ENCODE results near the gene KIRREL3.

Gene KIRREL3

GRCh38 chr11:126630893-126631798 is 369.4 kb downstream of the KIRREL3 start:
- DNase-seq (ENCODE audit: low spot score): no peak

DNA sequence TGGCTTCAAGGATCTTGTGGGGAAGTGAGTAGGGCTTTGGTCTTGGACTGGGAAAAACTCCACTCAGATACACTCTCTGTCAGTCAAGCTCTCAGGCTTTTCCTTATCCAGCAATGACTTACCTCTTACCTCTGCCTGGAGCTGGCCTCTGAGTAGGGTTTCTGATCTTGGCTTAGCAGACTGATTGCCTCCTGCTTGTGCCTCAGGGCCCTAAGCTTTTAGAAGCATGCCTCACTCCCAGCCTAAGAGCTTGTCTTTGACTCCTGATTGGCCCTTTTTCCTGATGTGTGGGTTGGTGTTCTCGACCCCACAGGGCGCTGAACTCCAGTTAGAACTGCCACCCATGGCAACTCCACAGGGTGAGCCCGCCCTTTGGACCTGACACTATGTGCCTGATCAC is 370.1 kb downstream of the KIRREL3 start:
- no peak for DNase-seq (ENCODE audit: low spot score)

GRCh38 chr11:126628790-126629621 is 371.6 kb downstream of the KIRREL3 start:
- no peak for DNase-seq (ENCODE audit: low spot score)

GRCh38 chr11:126628450-126628789 is 372.1 kb downstream of the KIRREL3 start:
- DNase-seq (ENCODE audit: low spot score): no peak

GRCh38 chr11:126627421-126627820 is 373.1 kb downstream of the KIRREL3 start:
- DNase-seq (ENCODE audit: low spot score): no peak

GRCh38 chr11:126624506-126624905 is 376.1 kb downstream of the KIRREL3 start:
- DNase-seq (ENCODE audit: low spot score): no peak

- no peak for DNase-seq (ENCODE audit: low spot score)
Measured at GRCh38 chr11:126619516-126619915, 381.1 kb downstream of the KIRREL3 start.

DNA sequence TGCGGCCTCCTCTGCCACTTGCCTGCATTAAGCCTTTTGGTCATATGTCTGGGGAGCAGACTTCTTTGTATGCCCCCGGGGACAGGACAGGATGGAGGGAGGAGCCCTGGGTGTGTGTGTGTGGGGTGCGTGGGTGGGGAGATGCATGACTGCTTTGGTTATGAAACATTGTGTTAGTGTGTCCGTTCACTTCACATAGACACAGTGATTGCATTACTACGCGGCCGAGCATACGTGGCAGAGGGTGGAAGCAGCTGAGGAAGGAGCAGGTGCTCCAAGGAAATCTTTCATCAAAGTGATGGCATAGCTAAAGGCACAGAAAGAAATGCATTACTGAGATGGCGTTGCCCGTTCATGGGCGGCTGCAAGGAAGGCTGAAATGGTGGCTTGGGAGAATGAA is 384.7 kb downstream of the KIRREL3 start:
- DNase-seq (ENCODE audit: low spot score): no peak

- DNase-seq (ENCODE audit: low spot score): no peak
Measured at GRCh38 chr11:126613272-126613671, 387.3 kb downstream of the KIRREL3 start.

DNA sequence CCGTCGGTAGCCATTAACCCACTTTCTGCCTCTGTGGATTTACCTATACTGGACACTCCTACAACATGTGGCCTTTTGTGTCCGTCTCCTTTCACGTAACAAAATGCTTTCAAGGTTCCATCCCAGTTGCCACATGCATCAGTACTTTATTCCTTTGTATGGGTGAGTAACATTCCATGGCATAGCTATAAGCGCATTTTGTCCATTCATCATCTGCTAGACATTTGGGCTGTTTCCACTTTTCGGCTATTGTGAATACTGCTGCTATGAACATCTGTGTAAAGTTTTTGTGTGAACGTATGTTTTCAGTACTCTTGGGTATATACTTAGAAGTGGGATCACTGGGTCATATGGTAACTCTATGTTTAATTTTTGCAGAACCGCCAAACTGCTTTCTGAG is 387.9 kb downstream of the KIRREL3 start:
- DNase-seq (ENCODE audit: low spot score): no peak

DNA sequence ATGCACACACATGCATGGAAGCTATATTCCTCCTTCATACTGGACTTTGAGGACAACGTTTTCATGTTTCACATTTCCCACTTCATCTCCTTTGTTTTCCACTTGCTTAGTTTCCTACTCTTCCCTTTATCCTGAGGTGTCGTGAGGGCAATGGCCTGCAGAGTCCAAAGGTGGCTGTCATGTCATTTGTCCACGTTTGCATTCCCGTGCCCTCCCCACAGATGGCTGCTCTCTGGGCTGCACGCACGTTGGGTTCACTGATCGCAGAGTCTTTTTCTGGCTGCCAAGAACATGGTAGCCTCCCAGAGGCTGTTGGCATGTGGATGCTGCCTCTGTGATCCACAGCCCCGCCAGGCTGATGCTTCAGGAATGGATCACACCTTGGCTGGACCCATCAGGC is 389.1 kb downstream of the KIRREL3 start:
- DNase-seq (ENCODE audit: low spot score): no peak

- no peak for DNase-seq (ENCODE audit: low spot score)
Measured at GRCh38 chr11:126608658-126609057, 391.9 kb downstream of the KIRREL3 start.

GRCh38 chr11:126607776-126608541 is 392.6 kb downstream of the KIRREL3 start:
- DNase-seq (ENCODE audit: low spot score): no peak

DNA sequence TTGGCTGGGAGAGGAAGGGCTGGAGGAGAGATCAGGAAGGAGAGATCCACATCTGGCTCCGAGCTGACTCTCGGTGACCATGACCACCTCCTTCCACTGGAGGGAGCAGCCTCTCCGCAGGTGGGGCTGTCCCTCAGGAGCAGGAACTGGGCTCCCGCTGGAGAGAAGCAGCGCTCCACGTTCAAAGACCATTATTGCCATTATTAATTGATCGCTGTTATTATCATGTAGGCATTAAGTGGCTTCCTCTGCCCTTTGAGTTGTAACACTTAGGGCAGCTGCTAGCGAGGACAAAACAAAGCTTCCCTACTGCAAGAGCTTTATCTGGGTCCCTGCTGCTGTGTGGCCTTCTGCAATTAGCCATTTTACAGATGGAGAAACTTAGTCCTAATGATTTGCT is 393.2 kb downstream of the KIRREL3 start:
- peak; percentile 18 for DNase-seq (ENCODE audit: low spot score)

- DNase-seq (ENCODE audit: low spot score): no peak
Measured at GRCh38 chr11:126606484-126606883, 394.1 kb downstream of the KIRREL3 start.

GRCh38 chr11:126604461-126604860 is 396.1 kb downstream of the KIRREL3 start:
- no peak for DNase-seq (ENCODE audit: low spot score)

- DNase-seq (ENCODE audit: low spot score): no peak
Measured at GRCh38 chr11:126603486-126603885, 397.1 kb downstream of the KIRREL3 start.

DNA sequence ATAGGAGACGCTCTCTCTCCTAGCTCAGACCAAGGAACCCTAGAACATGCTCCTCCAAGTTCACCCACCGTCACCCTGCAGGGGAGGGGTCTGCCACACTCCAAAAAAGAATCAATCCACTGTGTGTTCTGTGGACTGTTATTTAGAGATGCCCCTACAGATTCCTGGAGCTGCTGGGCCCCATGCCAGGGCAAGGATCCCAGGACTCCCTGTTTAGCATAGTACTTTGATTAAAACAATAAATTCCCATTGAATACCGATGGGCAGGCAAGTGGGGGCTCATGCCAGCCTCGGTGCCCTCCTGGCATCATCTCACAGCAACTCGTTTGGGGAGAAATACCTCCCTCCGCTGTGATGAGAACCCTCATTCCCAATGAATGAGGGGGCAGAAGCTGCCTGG is 397.6 kb downstream of the KIRREL3 start:
- no peak for DNase-seq (ENCODE audit: low spot score)

DNA sequence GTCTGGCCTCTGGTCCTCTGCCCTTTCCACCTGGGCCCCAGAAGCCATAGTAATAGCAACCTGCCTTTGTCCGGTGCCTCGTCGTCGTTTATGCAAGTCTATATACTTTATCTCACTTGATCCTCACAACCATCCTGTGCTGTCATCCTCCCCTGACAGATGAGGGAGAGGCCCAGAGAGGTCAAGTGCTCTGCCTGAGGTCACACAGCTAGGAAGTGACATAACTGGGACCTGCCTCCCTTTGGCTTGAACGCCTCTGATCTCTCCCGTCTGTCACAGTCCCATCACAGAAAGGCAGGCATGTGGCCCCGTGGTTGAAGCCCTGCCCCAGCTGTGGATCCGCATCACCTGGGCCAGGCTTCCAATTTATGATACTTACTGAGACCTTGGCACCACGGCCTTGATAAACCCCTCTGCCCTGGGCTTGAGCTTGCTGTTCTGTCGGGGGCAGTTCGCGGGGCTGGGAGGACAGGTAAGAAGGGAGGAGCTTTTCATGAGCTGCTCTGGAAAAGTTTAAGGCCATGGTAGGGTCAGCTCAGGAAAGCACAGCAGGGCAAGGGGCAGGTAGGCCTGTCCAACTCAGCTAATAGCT is 398.1 kb downstream of the KIRREL3 start:
- no peak for DNase-seq (ENCODE audit: low spot score)

DNA sequence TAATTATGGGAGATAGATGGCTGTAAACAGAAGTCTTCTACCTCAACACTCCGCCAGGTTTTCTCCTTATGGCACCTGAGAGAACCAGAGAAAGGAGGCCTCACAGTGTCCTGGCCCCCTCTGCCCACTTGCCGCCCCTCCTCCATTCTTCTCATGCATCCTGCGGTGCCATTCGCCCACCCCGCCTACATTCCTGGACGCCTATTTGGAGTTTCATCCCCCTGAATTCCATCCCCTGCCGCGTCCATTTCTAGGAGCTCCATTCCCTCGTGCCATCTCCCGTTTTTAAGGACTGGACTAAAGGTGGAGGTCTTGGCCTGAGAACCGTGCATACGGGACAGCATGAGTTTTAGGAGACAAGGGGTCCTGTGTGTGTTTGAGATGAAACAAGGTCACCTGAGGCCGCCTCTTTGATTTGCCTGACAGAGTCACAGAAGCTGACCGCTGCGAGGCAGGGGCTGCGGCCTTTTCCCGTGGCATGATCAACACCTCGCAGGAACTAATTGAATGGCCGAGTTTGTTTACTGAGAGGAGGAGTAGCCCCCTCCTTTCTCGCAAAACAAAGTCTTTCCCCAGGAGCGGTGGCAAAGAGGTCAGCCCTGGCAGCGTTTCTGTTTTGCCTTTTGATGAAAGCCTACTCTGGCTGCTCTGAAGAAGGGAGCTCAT is 398.9 kb downstream of the KIRREL3 start:
- no peak for DNase-seq (ENCODE audit: low spot score)

DNA sequence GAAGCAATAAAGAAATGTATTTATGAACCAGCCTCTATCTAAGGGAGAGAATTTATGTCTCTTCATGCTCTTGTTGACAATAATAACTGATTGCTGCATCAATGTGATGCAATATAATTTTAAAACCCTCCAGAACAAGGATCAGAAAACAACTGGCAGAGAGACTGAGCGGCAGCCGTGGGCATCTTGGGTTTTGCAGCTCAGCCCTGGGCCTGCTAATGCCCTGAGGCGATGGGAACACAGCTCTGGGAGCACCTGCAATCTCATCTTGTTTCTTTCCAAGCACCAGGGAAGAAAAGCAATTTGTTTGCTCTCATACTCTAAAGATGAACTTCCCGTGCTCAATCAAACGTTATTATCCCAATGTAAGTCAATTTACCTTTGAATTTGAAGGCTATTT is 399.4 kb downstream of the KIRREL3 start:
- DNase-seq (ENCODE audit: low spot score): no peak
